ENCODE results near the gene EEA1. TPM values are rescaled to one million over a fixed set of nuclear protein-coding genes. Genes with fewer than 3 reads are reported as not detected.

Gene EEA1
- total RNA-seq, 4 donors from 2014 or later = 17.2 to 58.1 (median 31.0) TPM

- peaks cover 0 to 56% (median 0%) of the 10 kb centered on the region in 3 donors for H3K36me3 ChIP-seq
- no peak for DNase-seq
- no peaks in the 10 kb centered on the region for H3K9me3 ChIP-seq
- no peaks in the 10 kb centered on the region for H3K4me1 ChIP-seq
- WGBS, 2 donors = 80 to 83% methylated on average over 1 of the region's 1 CpG
- H3K27ac ChIP-seq = no peak overlapping the region
- no peak overlapping the region for H3K4me3 ChIP-seq
- no peak for TF ChIP-seq POLR2A (IDR thresholded peaks at IDR 0.05)
- TF ChIP-seq CTCF (IDR thresholded peaks at IDR 0.05) = no peak
- H3K27me3 ChIP-seq = no peaks in the 10 kb centered on the region
- intact Hi-C loops (cut with DNase I) = no loop called here
Measured at GRCh38 chr12:92847368-92847767, 81.7 kb downstream of the EEA1 start.

- H3K4me3 ChIP-seq = no peak overlapping the region
- peaks cover 0 to 56% (median 4%) of the 10 kb centered on the region in 3 donors for H3K36me3 ChIP-seq
- intact Hi-C loops (cut with DNase I) = no loop called here
- DNase-seq = no peak
- no peak overlapping the region for H3K27ac ChIP-seq
- WGBS, 2 donors = 94 to 95% methylated on average over 3 of the region's 3 CpGs
- peaks cover 0 to 6% (median 5%) of the 10 kb centered on the region in 3 donors for H3K9me3 ChIP-seq
- no peaks in the 10 kb centered on the region for H3K27me3 ChIP-seq
- TF ChIP-seq CTCF (IDR thresholded peaks at IDR 0.05) (no peak), POLR2A (IDR thresholded peaks at IDR 0.05) (no peak)
- H3K4me1 ChIP-seq = no peaks in the 10 kb centered on the region
Measured at GRCh38 chr12:92845329-92845728, 83.8 kb downstream of the EEA1 start.

- 91 to 100% methylated on average over 1 of the region's 1 CpG for WGBS, 2 donors
- Histone ChIP-seq H3K27ac (no peak overlapping the region), H3K27me3 (no peaks in the 10 kb centered on the region), H3K9me3 (peaks cover 0 to 7% (median 5%) of the 10 kb centered on the region in 3 donors), H3K4me3 (no peak overlapping the region), H3K4me1 (no peaks in the 10 kb centered on the region), H3K36me3 (peaks cover 0 to 51% (median 4%) of the 10 kb centered on the region in 3 donors)
- DNase-seq = no peak
- intact Hi-C loops (cut with DNase I) = no loop called here
- no peak for TF ChIP-seq POLR2A (IDR thresholded peaks at IDR 0.05)
- TF ChIP-seq CTCF (IDR thresholded peaks at IDR 0.05) = no peak
Measured at GRCh38 chr12:92844151-92844763, 84.8 kb downstream of the EEA1 start.

- peaks cover 0 to 64% (median 3%) of the 10 kb centered on the region in 3 donors for H3K36me3 ChIP-seq
- no peaks in the 10 kb centered on the region for H3K9me3 ChIP-seq
- no peak for TF ChIP-seq POLR2A (IDR thresholded peaks at IDR 0.05)
- no peak for TF ChIP-seq CTCF (IDR thresholded peaks at IDR 0.05)
- no peaks in the 10 kb centered on the region for H3K4me1 ChIP-seq
- no peak overlapping the region for H3K27ac ChIP-seq
- 91% methylated on average over 7 of the region's 7 CpGs for WGBS, 2 donors
- intact Hi-C loops (cut with DNase I) = no loop called here
- no peaks in the 10 kb centered on the region for H3K27me3 ChIP-seq
- no peak for DNase-seq
- no peak overlapping the region for H3K4me3 ChIP-seq
Measured at GRCh38 chr12:92829686-92830282, 99.3 kb downstream of the EEA1 start.

GRCh38 chr12:92828565-92828964 is 100.5 kb downstream of the EEA1 start:
- Histone ChIP-seq H3K4me3 (no peak overlapping the region), H3K4me1 (no peaks in the 10 kb centered on the region), H3K27me3 (no peaks in the 10 kb centered on the region), H3K9me3 (no peaks in the 10 kb centered on the region), H3K36me3 (peaks cover 0 to 69% (median 3%) of the 10 kb centered on the region in 3 donors), H3K27ac (no peak overlapping the region)
- 89 to 92% methylated on average over 4 of the region's 4 CpGs for WGBS, 2 donors
- DNase-seq = no peak
- intact Hi-C loops (cut with DNase I) = no loop called here
- no peak for TF ChIP-seq CTCF (IDR thresholded peaks at IDR 0.05)
- TF ChIP-seq POLR2A (IDR thresholded peaks at IDR 0.05) = no peak

All from esophagus squamous epithelium (tissue), 5 donors.